ENCODE results near the gene ELP5. TPM values are rescaled to one million over a fixed set of nuclear protein-coding genes. Genes with fewer than 3 reads are reported as not detected.

Gene ELP5
- total RNA-seq, 2 experiments from 2014 or later: 52.4 to 53.5 TPM

GRCh38 chr17:7261379-7262191 lies 9.6 kb downstream of the ELP5 start:
- DNase-seq: peak; percentile 27
- Mint-ChIP-seq H3K36me3 (ENCODE audit: low read depth) (peaks cover 13% of the 10 kb centered on the region), H3K4me1 (ENCODE audit: low read depth) (peaks cover 25% of the 10 kb centered on the region), H3K27ac (no peak overlapping the region), H3K9me3 (no peaks in the 10 kb centered on the region), H3K4me3 (peak overlapping the region; percentile 56), H3K27me3 (ENCODE audit: low read depth) (peaks cover 21% of the 10 kb centered on the region)
- CTCF ChIA-PET: no interaction called here
- intact Hi-C loops (cut with micrococcal nuclease): no loop called here

- CTCF ChIA-PET: no interaction called here
- Mint-ChIP-seq H3K27me3 (ENCODE audit: low read depth) (peaks cover 21% of the 10 kb centered on the region), H3K4me1 (ENCODE audit: low read depth) (peaks cover 25% of the 10 kb centered on the region), H3K27ac (no peak within 1 kb of the TSS), H3K9me3 (no peaks in the 10 kb centered on the region), H3K36me3 (ENCODE audit: low read depth) (peaks cover 8% of the 10 kb centered on the region), H3K4me3 (peak within 1 kb of the TSS; percentile 56)
- DNase-seq: no peak
- intact Hi-C loops (cut with micrococcal nuclease): no loop called here
Measured at GRCh38 chr17:7262192-7262934, 10.3 kb downstream of the ELP5 start, which contains the start of gene CLDN7. CLDN7 (minus strand) TSS chr17:7262478; CDS start chr17:7262043, 435 bp downstream.

- intact Hi-C loops (cut with micrococcal nuclease): no loop called here
- H3K9me3 Mint-ChIP-seq: no peaks in the 10 kb centered on the region
- no peak overlapping the region for H3K27ac Mint-ChIP-seq
- H3K4me1 Mint-ChIP-seq (ENCODE audit: low read depth): peaks cover 25% of the 10 kb centered on the region
- peaks cover 6% of the 10 kb centered on the region for H3K36me3 Mint-ChIP-seq (ENCODE audit: low read depth)
- H3K4me3 Mint-ChIP-seq: peak overlapping the region; percentile 55
- CTCF ChIA-PET: interaction anchor here (0.6 to 0.9 kb wide), 2 partner anchors 8 to 17 kb away, joined by 3 to 5 read pairs; no protein-coding TSS in a partner anchor
- peak; percentile 37 for DNase-seq
- H3K27me3 Mint-ChIP-seq (ENCODE audit: low read depth): peaks cover 21% of the 10 kb centered on the region
Measured at GRCh38 chr17:7262935-7263800, 11.2 kb downstream of the ELP5 start.

GRCh38 chr17:7263801-7264078 lies 11.7 kb downstream of the ELP5 start:
- Mint-ChIP-seq H3K4me3 (no peak overlapping the region), H3K36me3 (ENCODE audit: low read depth) (peaks cover 6% of the 10 kb centered on the region), H3K4me1 (ENCODE audit: low read depth) (peaks cover 25% of the 10 kb centered on the region), H3K9me3 (no peaks in the 10 kb centered on the region), H3K27me3 (ENCODE audit: low read depth) (peaks cover 21% of the 10 kb centered on the region), H3K27ac (no peak overlapping the region)
- intact Hi-C loops (cut with micrococcal nuclease): no loop called here
- CTCF ChIA-PET: interaction anchor here (0.6 to 0.9 kb wide), 2 partner anchors 9 to 16 kb away, joined by 3 to 5 read pairs; no protein-coding TSS in a partner anchor
- DNase-seq: no peak

- H3K9me3 Mint-ChIP-seq: no peaks in the 10 kb centered on the region
- no peak overlapping the region for H3K27ac Mint-ChIP-seq
- no peak overlapping the region for H3K4me3 Mint-ChIP-seq
- no peak for DNase-seq
- intact Hi-C loops (cut with micrococcal nuclease): no loop called here
- no peaks in the 10 kb centered on the region for H3K36me3 Mint-ChIP-seq (ENCODE audit: low read depth)
- peaks cover 19% of the 10 kb centered on the region for H3K4me1 Mint-ChIP-seq (ENCODE audit: low read depth)
- CTCF ChIA-PET: interaction anchor here (0.7 to 2.1 kb wide), 5 partner anchors 14 to 50 kb away, joined by 3 to 9 read pairs (median 3); partner anchors contain the start of gene SLC2A4
- H3K27me3 Mint-ChIP-seq (ENCODE audit: low read depth): peaks cover 20% of the 10 kb centered on the region
Measured at GRCh38 chr17:7266784-7267183, 14.8 kb downstream of the ELP5 start.

- Mint-ChIP-seq H3K27ac (no peak overlapping the region), H3K9me3 (no peaks in the 10 kb centered on the region), H3K4me3 (no peak overlapping the region), H3K36me3 (ENCODE audit: low read depth) (no peaks in the 10 kb centered on the region), H3K4me1 (ENCODE audit: low read depth) (peaks cover 20% of the 10 kb centered on the region), H3K27me3 (ENCODE audit: low read depth) (peaks cover 17% of the 10 kb centered on the region)
- intact Hi-C loops (cut with micrococcal nuclease): no loop called here
- CTCF ChIA-PET: interaction anchor here (0.6 to 2.7 kb wide), 3 partner anchors 17 to 28 kb away, joined by 3 to 25 read pairs (median 3); partner anchors contain the start of gene CTDNEP1
- no peak for DNase-seq
Measured at GRCh38 chr17:7279448-7279847, 27.4 kb downstream of the ELP5 start.

- Mint-ChIP-seq H3K36me3 (ENCODE audit: low read depth) (no peaks in the 10 kb centered on the region), H3K9me3 (no peaks in the 10 kb centered on the region), H3K27me3 (ENCODE audit: low read depth) (peaks cover 17% of the 10 kb centered on the region), H3K4me1 (ENCODE audit: low read depth) (peaks cover 20% of the 10 kb centered on the region), H3K4me3 (peak overlapping the region; percentile 74), H3K27ac (no peak overlapping the region)
- intact Hi-C loops (cut with micrococcal nuclease): loop anchor here (1.0 to 5.0 kb wide), 9 partner anchors 16 to 406 kb away; partner anchors contain the start of genes ELP5, SENP3, TMEM102 and TP53
- CTCF ChIA-PET: interaction anchor here (0.6 to 2.5 kb wide), 11 partner anchors 13 to 272 kb away, joined by 3 to 45 read pairs (median 4); partner anchors contain the start of gene NEURL4
- peak; percentile 91 for DNase-seq
Measured at GRCh38 chr17:7280519-7281073, 28.6 kb downstream of the ELP5 start.

GRCh38 chr17:7281074-7281952 lies 29.3 kb downstream of the ELP5 start, which contains the start of gene SLC2A4:
SLC2A4 (plus strand) TSS chr17:7281718; CDS start chr17:7281935, 217 bp downstream.
- intact Hi-C loops (cut with micrococcal nuclease): loop anchor here (1.0 to 5.0 kb wide), 3 partner anchors 29 to 405 kb away; partner anchors contain the start of genes ELP5 and TP53
- Mint-ChIP-seq H3K27ac (no peak within 1 kb of the TSS), H3K4me1 (ENCODE audit: low read depth) (peaks cover 20% of the 10 kb centered on the region), H3K4me3 (peak within 1 kb of the TSS; percentile 74), H3K36me3 (ENCODE audit: low read depth) (no peaks in the 10 kb centered on the region), H3K9me3 (no peaks in the 10 kb centered on the region), H3K27me3 (ENCODE audit: low read depth) (peaks cover 17% of the 10 kb centered on the region)
- CTCF ChIA-PET: interaction anchor here (0.6 to 2.5 kb wide), 11 partner anchors 10 to 271 kb away, joined by 3 to 45 read pairs (median 4); partner anchors contain the start of gene NEURL4
- DNase-seq: peak; percentile 93

- Mint-ChIP-seq H3K27me3 (ENCODE audit: low read depth) (peaks cover 17% of the 10 kb centered on the region), H3K4me1 (ENCODE audit: low read depth) (peaks cover 20% of the 10 kb centered on the region), H3K36me3 (ENCODE audit: low read depth) (no peaks in the 10 kb centered on the region), H3K27ac (no peak overlapping the region), H3K4me3 (peak overlapping the region; percentile 74), H3K9me3 (no peaks in the 10 kb centered on the region)
- intact Hi-C loops (cut with micrococcal nuclease): loop anchor here (1.0 to 5.0 kb wide), 3 partner anchors 30 to 405 kb away; partner anchors contain the start of genes ELP5 and TP53
- CTCF ChIA-PET: interaction anchor here (1.0 to 2.5 kb wide), 2 partner anchors 15 to 107 kb away, joined by 3 to 45 read pairs; no protein-coding TSS in a partner anchor
- peak; percentile 16 for DNase-seq
Measured at GRCh38 chr17:7281953-7282751, 30.1 kb downstream of the ELP5 start.

- H3K27ac Mint-ChIP-seq: no peak overlapping the region
- peak overlapping the region; percentile 32 for H3K4me3 Mint-ChIP-seq
- intact Hi-C loops (cut with micrococcal nuclease): loop anchor here (5.0 kb wide), 1 partner anchor 236 kb away; no protein-coding TSS in a partner anchor
- peak; percentile 16 for DNase-seq
- H3K36me3 Mint-ChIP-seq (ENCODE audit: low read depth): no peaks in the 10 kb centered on the region
- peaks cover 20% of the 10 kb centered on the region for H3K4me1 Mint-ChIP-seq (ENCODE audit: low read depth)
- H3K27me3 Mint-ChIP-seq (ENCODE audit: low read depth): peaks cover 17% of the 10 kb centered on the region
- CTCF ChIA-PET: interaction anchor here (0.8 to 1.0 kb wide), 2 partner anchors 13 to 106 kb away, joined by 3 to 4 read pairs; no protein-coding TSS in a partner anchor
- H3K9me3 Mint-ChIP-seq: no peaks in the 10 kb centered on the region
Measured at GRCh38 chr17:7282752-7283321, 30.8 kb downstream of the ELP5 start.
